Measurements from ENCODE around the gene PCAT6. TPM values are rescaled to one million over a fixed set of nuclear protein-coding genes. Genes with fewer than 3 reads are reported as not detected.
A peak's percentile ranks its signal among the peaks of the same experiment; 100 is the strongest.

Gene PCAT6
- total RNA-seq, 1 experiment from 2014 or later, result 0.26 TPM

- ChIA-PET CTCF (no interaction called here), POLR2A (ENCODE audit: unreplicated experiment) (no interaction called here)
- Histone ChIP-seq H3K9ac (ENCODE audit: low read length) (no peak overlapping the region), H4K20me1 (ENCODE audit: low read length) (no peaks in the 10 kb centered on the region), H3F3A (ENCODE audit: low read length, unreplicated experiment) (no peaks in the 10 kb centered on the region), H3K9me3 (ENCODE audit: low read length) (no peaks in the 10 kb centered on the region), H2AFZ (ENCODE audit: low read length) (no peak overlapping the region), H3K36me3 (ENCODE audit: low read depth, low read length) (no peaks in the 10 kb centered on the region), H3K9me2 (replicated peaks; ENCODE audit: low read length) (no peaks in the 10 kb centered on the region), H3K79me2 (ENCODE audit: low read length) (no peaks in the 10 kb centered on the region), H3K27me3 (ENCODE audit: low read length) (no peaks in the 10 kb centered on the region), H3K4me1 (ENCODE audit: insufficient read depth, low read length) (peaks cover 16% of the 10 kb centered on the region; the same call in 1 of the 2 replicates), H3K4me3 (ENCODE audit: low read length) (no peak overlapping the region), H3K4me2 (ENCODE audit: low read length) (no peak overlapping the region), H3K27ac (ENCODE audit: low read length) (no peak overlapping the region)
- ATAC-seq, result peak; percentile 34; the same call in 1 of the 2 replicates
- intact Hi-C loops (cut with micrococcal nuclease), result no loop called here
- TF ChIP-seq EZH2phosphoT487 (IDR thresholded peaks at IDR 0.05; ENCODE audit: borderline replicate concordance, low read length), result no peak
- no peak for TF ChIP-seq CTCF (conservative IDR thresholded peaks at IDR 0.05; ENCODE audit: low read depth, low read length)
- TF ChIP-seq EZH2 (IDR thresholded peaks at IDR 0.05; ENCODE audit: low read length, unreplicated experiment), result no peak
- DNase-seq, result peak; percentile 35
- no TSS peak for BruUV-seq (replicated peaks)
These were observed 24.2 kb downstream of the PCAT6 start for GRCh38 chr1:202834771-202835547.

GRCh38 chr1:202835548-202836072, 24.9 kb downstream of the PCAT6 start:
- Histone ChIP-seq H2AFZ (ENCODE audit: low read length) (no peak overlapping the region), H3K4me1 (ENCODE audit: insufficient read depth, low read length) (peaks cover 16% of the 10 kb centered on the region; the same call in 1 of the 2 replicates), H3K27ac (ENCODE audit: low read length) (no peak overlapping the region), H3K36me3 (ENCODE audit: low read depth, low read length) (no peaks in the 10 kb centered on the region), H3K9me2 (replicated peaks; ENCODE audit: low read length) (no peaks in the 10 kb centered on the region), H3K9me3 (ENCODE audit: low read length) (no peaks in the 10 kb centered on the region), H3F3A (ENCODE audit: low read length, unreplicated experiment) (no peaks in the 10 kb centered on the region), H4K20me1 (ENCODE audit: low read length) (no peaks in the 10 kb centered on the region), H3K4me3 (ENCODE audit: low read length) (no peak overlapping the region), H3K79me2 (ENCODE audit: low read length) (no peaks in the 10 kb centered on the region), H3K27me3 (ENCODE audit: low read length) (no peaks in the 10 kb centered on the region), H3K9ac (ENCODE audit: low read length) (no peak overlapping the region), H3K4me2 (ENCODE audit: low read length) (no peak overlapping the region)
- ChIA-PET CTCF (no interaction called here), POLR2A (ENCODE audit: unreplicated experiment) (no interaction called here)
- no peak for TF ChIP-seq EZH2 (IDR thresholded peaks at IDR 0.05; ENCODE audit: low read length, unreplicated experiment)
- TF ChIP-seq CTCF (conservative IDR thresholded peaks at IDR 0.05; ENCODE audit: low read depth, low read length), result no peak
- no peak for TF ChIP-seq EZH2phosphoT487 (IDR thresholded peaks at IDR 0.05; ENCODE audit: borderline replicate concordance, low read length)
- intact Hi-C loops (cut with micrococcal nuclease), result no loop called here
- DNase-seq (no peak), ATAC-seq (no peak; the same call in 1 of the 2 replicates)
- no TSS peak for BruUV-seq (replicated peaks)

All from PC-3 (cell line).